Measurements from ENCODE around the gene ROCK2.

GRCh38 chr2:11200651-11201050, 143.8 kb downstream of the ROCK2 start:
- TF ChIP-seq CTCF (conservative IDR thresholded peaks at IDR 0.05; ENCODE audit: low read length) (no peak), EZH2phosphoT487 (IDR thresholded peaks at IDR 0.05; ENCODE audit: borderline replicate concordance) (no peak)

Data from Loucy (cell line).